Esophagus (tissue), 2 donors: ENCODE results near the gene ISOC1. TPM values are rescaled to one million over a fixed set of nuclear protein-coding genes. Genes with fewer than 3 reads are reported as not detected.
A peak's percentile ranks its signal among the peaks of the same experiment; 100 is the strongest.

Experiments used
- H3K27ac ChIP-seq, 2 donors: one replicate each; pipeline ENCODE4 v1.5.1; 2013; ENCODE audit warnings: low read depth in 2 of 2, mild to moderate bottlenecking in 2 of 2, inconsistent platforms in 1 of 2, low read length in 1 of 2, moderate library complexity in 1 of 2
- H3K27me3 ChIP-seq, 2 donors: one replicate each; pipeline ENCODE4 v1.6.1; 2013; ENCODE audit warnings: low read length in 2 of 2, control low read depth in 1 of 2, mild to moderate bottlenecking in 1 of 2; ENCODE audit not compliant: insufficient read depth in 2 of 2, control insufficient read depth in 1 of 2
- H3K36me3 ChIP-seq, 2 donors: one replicate each; pipeline ENCODE4 v1.6.1; 2013; ENCODE audit warnings: low read length in 1 of 2; ENCODE audit not compliant: control insufficient read depth in 2 of 2, insufficient read depth in 2 of 2
- H3K4me1 ChIP-seq, 2 donors: one replicate each; pipeline ENCODE4 v1.6.1; 2013; ENCODE audit warnings: low read length in 1 of 2; ENCODE audit not compliant: control insufficient read depth in 2 of 2, insufficient read depth in 2 of 2
- H3K4me3 ChIP-seq, 2 donors: one replicate each; pipeline ENCODE4 v1.5.1; 2013; ENCODE audit warnings: low read length in 2 of 2, mild to moderate bottlenecking in 2 of 2, low read depth in 1 of 2, moderate library complexity in 1 of 2
- H3K9me3 ChIP-seq, 2 donors: one replicate each; pipeline ENCODE4 v1.6.1; 2013; ENCODE audit warnings: mild to moderate bottlenecking in 2 of 2, low read depth in 1 of 2, low read length in 1 of 2, moderate library complexity in 1 of 2; ENCODE audit not compliant: control insufficient read depth in 2 of 2, insufficient read depth in 1 of 2
- WGBS, 2 donors: extraction: QIAGEN DNeasy Blood & Tissue Kit; methylation state at CpG; one replicate each; pipeline ENCODE4 v1.1.7; 2013; 5-methylcytosine and 5-hydroxymethylcytosine counted together
- polyA plus RNA-seq, 2 donors: library from polyadenylated mRNA; stranded (reverse); fragments of 200-250 nt; gene quantifications; one replicate each; pipeline ENCODE4 v1.2.3, GENCODE V29; 2013
- donor health status: healthy with polysubstance abuse.
- donor health status: Bipolar disorder and iron deficiency.

The ISOC1 gene
- polyA plus RNA-seq, 2 donors: 15.4 to 22.7 TPM

DNA sequence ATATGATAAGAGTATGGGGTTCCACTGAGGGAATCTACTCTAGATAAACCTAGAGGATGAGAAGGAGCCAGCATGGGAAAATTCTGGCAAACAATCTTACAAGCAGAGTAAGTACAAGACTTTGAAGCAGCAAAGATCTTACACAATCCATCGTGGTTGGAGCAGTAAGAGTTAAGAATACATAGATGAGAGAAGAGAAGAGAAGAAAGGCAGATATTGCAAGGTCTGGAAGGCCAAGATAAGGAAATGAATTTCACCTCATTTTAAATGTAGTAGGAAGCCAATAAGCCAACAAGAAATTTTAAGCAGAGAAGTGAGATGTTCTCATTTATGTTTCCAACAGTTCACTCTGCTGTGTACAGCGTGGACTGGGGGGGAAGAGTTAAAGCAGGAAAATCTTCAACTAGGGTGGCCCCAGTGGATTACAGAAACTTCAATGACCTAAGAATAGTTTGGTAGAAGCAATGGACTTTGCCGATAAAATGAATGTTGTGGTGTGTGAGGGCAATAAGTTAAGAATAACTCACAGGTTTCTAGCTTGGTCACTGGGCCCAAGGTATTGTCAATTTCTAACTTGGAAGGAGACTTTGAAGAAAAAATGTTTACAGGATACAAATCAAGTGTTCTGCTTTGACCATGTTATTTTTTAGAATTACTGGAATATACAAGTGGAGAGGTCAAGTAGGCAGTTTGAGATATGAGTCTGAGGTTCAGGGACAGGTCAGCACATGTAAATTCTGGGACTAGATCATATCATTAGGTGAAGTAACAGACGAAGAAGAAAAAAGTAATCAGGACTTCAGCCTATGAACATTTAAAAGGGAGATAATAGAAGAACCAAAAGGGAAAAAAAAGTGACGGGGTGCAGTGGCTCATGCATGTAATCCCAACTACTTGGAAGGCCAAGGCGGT is 12.1 kb upstream of the ISOC1 start:
- H3K27ac ChIP-seq: no peak overlapping the region
- WGBS, 2 donors: 83 to 86% methylated on average over 6 of the region's 6 CpGs

DNA sequence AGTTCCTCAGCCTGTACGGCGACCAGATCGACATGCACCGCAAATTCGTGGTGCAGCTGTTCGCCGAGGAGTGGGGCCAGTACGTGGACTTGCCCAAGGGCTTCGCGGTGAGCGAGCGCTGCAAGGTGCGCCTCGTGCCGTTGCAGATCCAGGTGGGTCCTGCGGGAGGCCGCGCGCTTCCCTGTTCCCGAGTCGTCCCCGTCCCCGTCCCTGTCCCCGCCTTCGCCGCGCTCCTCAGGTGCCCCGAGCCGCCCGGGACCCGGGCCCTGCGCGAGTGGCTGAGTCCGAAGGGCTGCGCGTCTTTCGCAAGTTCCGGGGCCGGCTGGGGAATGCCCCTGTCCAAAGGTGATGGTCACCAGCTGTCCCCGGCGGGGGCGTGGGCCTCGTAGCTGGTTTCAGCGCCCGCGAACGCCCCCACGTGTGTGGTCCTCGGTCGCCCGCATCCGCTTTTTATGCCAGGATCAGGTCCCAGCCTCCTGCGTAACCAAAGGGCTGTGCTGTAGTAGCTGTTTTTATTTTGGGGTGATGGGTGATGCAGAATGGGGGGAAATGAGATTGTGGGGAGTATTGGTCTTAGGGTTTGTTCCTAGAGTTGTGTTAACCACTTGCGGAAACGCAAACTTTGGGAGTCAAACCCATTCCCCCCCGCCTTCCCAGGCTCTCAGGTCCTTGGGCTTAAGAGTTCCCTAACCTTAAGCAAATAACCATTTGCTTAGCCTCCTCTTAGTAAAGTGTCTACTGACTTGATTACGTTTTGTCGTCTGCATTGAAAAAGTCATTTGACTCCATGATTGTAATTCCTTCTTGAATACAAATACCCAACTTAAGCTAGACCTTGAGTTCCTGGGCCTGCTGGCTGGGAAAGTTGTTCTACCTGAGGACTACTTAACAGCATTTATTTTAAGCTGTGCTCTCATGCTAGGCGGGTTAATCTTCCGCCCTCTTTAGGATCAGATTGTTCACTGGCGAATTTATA is 663 bp downstream of the ISOC1 start:
- no peaks in the 10 kb centered on the region for H3K36me3 ChIP-seq
- H3K4me3 ChIP-seq: peak overlapping the region; percentile 90 to 93
- peaks cover 0 to 2% of the 10 kb centered on the region in 2 donors for H3K4me1 ChIP-seq
- H3K9me3 ChIP-seq: no peaks in the 10 kb centered on the region
- WGBS, 2 donors: 2% methylated on average over 61 of the region's 61 CpGs
- peak overlapping the region; percentile 84 to 92 for H3K27ac ChIP-seq
- H3K27me3 ChIP-seq: no peaks in the 10 kb centered on the region

More for the DNA sequence above, 12.1 kb upstream of the ISOC1 start:
- H3K27me3 ChIP-seq: no peaks in the 10 kb centered on the region
- no peaks in the 10 kb centered on the region for H3K36me3 ChIP-seq
- no peak overlapping the region for H3K4me3 ChIP-seq
- H3K9me3 ChIP-seq: no peaks in the 10 kb centered on the region
- no peaks in the 10 kb centered on the region for H3K4me1 ChIP-seq

DNA sequence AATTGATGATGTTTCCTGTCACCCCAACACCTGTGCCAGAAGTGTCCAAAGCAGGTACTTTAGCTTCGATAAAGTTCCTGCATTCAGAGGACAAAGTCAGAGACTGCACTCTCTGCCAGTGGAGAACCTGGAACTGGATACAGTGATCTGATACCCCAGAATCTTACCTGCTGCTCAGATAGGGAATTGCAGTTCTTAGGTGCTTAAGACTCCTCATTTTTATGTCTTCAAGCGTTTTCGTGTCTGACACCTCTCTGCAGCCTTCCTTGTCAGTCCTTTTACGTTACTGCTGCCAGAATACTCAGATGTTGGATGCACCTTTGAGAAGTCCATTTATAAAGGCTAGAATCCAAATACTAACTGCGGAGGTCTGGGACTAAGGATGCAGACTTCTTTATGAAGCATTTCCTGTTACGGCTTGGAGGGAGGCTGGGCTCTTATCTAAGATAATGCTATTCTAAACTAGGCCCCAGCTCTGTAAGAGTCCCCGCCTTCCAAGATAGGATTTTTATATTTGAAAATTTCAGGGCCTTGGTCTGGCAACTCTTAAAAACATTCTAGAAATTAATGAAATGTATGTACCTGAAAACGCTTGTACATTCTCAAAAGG is 1.9 kb downstream of the ISOC1 start:
- peak overlapping the region in 1 of 2 donors; percentile 24 for H3K4me3 ChIP-seq
- WGBS, 2 donors: 38 to 45% methylated on average over 8 of the region's 8 CpGs
- H3K36me3 ChIP-seq: no peaks in the 10 kb centered on the region
- H3K27ac ChIP-seq: peak overlapping the region in 1 of 2 donors; percentile 13
- peaks cover 0 to 2% of the 10 kb centered on the region in 2 donors for H3K4me1 ChIP-seq
- no peaks in the 10 kb centered on the region for H3K9me3 ChIP-seq
- no peaks in the 10 kb centered on the region for H3K27me3 ChIP-seq

DNA sequence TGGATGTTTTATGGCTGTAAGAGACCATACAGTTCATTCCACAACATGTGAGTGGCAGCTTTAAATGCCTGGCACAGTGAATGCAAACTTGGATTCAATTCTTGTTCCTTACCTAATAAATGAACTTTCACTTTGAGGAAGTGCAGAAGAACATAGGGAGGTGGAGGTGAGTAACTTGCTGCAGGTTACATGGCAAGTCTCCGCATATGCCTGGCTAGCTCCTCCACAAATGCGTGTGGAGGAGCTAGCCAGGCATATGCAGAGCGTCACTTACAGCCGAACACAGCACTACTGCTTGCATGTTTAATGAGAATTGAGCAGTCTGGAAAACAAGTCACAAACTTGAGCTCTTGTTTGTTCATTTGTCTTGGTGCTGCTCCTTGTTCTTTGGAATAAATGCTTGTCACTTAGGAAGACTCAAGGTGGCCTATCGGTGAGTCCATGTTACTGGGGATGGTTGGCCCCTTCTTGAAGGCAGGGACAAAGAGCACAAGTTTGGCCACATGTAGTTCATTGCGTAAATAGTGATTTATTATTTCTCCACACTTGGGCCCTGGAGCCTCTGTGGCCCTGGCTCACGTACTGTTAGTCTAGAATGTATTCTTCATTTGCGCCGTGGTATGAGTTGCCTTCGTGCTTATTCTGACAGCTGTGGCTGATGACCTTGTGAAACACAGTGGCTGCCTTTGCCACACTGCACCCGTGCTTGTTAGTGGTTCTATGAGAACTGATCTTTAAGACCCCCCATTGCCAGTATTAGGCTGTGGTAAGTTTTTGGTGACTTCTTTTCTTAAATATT is 3.1 kb downstream of the ISOC1 start:
- no peaks in the 10 kb centered on the region for H3K27me3 ChIP-seq
- H3K9me3 ChIP-seq: no peaks in the 10 kb centered on the region
- peaks cover 0 to 2% of the 10 kb centered on the region in 2 donors for H3K4me1 ChIP-seq
- peak overlapping the region; percentile 72 to 75 for H3K27ac ChIP-seq
- 46 to 58% methylated on average over 11 of the region's 11 CpGs for WGBS, 2 donors
- H3K4me3 ChIP-seq: peak overlapping the region in 1 of 2 donors; percentile 27
- no peaks in the 10 kb centered on the region for H3K36me3 ChIP-seq

DNA sequence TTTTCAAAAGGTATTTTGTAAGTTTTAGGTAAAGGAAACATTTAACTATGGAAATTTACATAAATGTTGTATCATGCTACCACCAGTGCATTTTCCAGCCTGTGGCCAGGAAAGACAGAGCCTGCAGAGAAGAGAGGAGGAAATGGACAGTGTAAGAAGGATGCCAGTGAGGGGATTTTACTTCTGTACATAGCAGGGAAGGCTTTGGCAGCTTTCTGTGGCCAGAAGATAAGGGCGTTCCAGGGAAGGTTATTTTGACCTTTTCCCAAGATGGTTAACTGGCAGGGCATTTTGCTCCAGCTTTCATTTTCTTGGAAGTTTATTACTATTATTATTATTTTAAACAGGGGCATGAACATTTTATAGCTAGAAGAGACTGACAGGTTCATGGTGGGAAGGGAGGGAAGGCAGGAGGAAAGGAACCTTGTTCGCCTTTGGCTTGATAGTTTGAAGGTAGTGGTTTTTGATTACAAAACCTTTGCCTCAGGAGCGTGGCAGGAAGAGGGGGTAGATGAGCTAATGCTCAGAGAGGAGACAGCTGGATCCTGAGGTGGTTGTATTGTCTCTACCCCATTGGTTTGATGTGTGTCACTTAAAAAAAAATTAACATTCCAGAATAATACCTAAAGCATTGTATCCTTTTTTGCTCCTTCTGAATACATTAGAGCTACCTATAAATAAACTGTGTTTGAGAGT is 4.1 kb downstream of the ISOC1 start:
- 38 to 43% methylated on average over 3 of the region's 3 CpGs for WGBS, 2 donors
- no peaks in the 10 kb centered on the region for H3K27me3 ChIP-seq
- H3K9me3 ChIP-seq: no peaks in the 10 kb centered on the region
- H3K27ac ChIP-seq: peak overlapping the region in 1 of 2 donors; percentile 20
- H3K4me3 ChIP-seq: no peak overlapping the region
- H3K4me1 ChIP-seq: peaks cover 0 to 2% of the 10 kb centered on the region in 2 donors
- H3K36me3 ChIP-seq: no peaks in the 10 kb centered on the region

DNA sequence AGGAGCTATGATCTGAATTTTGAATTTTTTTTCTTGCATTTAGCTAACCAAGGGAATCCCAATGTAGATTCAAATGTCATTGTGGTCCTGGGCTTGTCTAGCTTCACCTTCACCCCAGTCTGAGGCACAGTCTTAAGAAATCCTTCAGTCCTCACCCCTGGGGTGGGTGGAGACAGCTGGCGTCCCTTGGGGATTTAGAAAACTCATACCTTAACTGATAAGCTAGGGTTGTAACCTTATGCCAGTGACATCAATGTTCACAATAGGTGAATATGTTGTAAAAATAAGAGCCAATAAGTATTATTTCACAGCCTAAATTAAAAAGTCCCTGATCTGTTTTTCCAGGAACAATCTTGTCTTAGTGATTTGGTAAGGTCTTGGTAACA is 4.6 kb downstream of the ISOC1 start:
- peaks cover 0 to 2% of the 10 kb centered on the region in 2 donors for H3K4me1 ChIP-seq
- 38 to 57% methylated on average over 1 of the region's 1 CpG for WGBS, 2 donors
- no peak overlapping the region for H3K4me3 ChIP-seq
- H3K27me3 ChIP-seq: no peaks in the 10 kb centered on the region
- H3K27ac ChIP-seq: no peak overlapping the region
- no peaks in the 10 kb centered on the region for H3K36me3 ChIP-seq
- H3K9me3 ChIP-seq: no peaks in the 10 kb centered on the region

DNA sequence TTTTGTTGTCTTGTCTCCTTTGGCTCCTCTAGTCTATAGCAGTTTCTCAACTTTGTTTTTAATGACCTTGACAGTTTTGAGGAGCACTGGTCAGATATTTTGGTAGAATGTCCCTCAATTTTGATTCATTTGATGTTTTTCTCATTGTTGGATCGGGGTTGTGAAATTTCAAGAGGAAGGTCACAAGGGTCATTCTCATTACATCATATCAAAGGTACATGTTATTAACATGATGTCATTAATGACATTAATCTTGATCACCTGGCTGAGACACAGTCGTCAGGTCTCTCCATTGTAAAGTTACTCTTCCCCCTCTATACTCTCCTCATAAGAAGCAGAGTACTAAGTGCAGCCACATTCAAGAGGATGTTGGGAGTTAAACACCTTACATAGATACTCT is 7.2 kb downstream of the ISOC1 start:
- Histone ChIP-seq H3K27me3 (no peaks in the 10 kb centered on the region), H3K36me3 (peaks cover 0 to 3% of the 10 kb centered on the region in 2 donors), H3K4me3 (no peak overlapping the region), H3K4me1 (peaks cover 0 to 2% of the 10 kb centered on the region in 2 donors), H3K27ac (no peak overlapping the region), H3K9me3 (no peaks in the 10 kb centered on the region)
- WGBS, 2 donors: 85 to 87% methylated on average over 2 of the region's 2 CpGs

DNA sequence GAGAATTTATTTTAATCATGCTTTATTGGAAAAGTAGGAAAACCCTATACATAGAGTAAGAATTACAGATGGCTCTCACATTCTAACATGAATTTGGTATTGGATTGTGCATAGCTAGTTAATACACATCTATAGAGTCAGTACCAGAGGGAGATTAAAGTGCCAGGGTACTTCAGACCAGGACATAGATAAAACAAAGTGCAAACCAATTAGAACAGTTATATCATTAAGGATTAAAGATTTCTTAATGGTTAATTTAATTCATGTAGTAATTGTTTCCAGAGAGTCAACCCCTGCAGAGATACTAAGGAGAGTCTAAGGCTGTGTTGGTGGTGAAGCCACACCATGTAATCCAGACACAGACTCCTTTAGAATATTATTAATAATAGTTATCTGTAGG is 8.8 kb downstream of the ISOC1 start:
- Histone ChIP-seq H3K27me3 (no peaks in the 10 kb centered on the region), H3K4me3 (no peak overlapping the region), H3K27ac (no peak overlapping the region), H3K4me1 (no peaks in the 10 kb centered on the region), H3K9me3 (no peaks in the 10 kb centered on the region), H3K36me3 (peaks cover 4 to 7% of the 10 kb centered on the region in 2 donors)
